Chondrocyte (in vitro differentiated cells): Measurements from ENCODE around the gene SLAIN2. TPM values are rescaled to one million over a fixed set of nuclear protein-coding genes. Genes with fewer than 3 reads are reported as not detected.
A peak's percentile ranks its signal among the peaks of the same experiment; 100 is the strongest.
"Not testable (repeated sequence)": the region's sequence is repeated elsewhere in the genome, so short reads cannot be mapped to it uniquely, and the experiment has no call there.

Source experiments
- DNase-seq: peaks from one replicate; pipeline ENCODE4 v3.0.0; 2021; ENCODE audit warnings: mixed read lengths, low spot score
- H3K27ac Mint-ChIP-seq: one replicate; pipeline ENCODE4 v1.8.0; 2021; ENCODE audit warnings: mild to moderate bottlenecking, moderate library complexity, mixed read lengths; ENCODE audit not compliant: unreplicated experiment
- H3K27me3 Mint-ChIP-seq: 2 replicates; pipeline ENCODE4 v1.8.0; 2021; ENCODE audit warnings: low read depth, mixed read lengths
- H3K36me3 Mint-ChIP-seq: 2 replicates; pipeline ENCODE4 v1.8.0; 2021; ENCODE audit warnings: low read depth, mixed read lengths
- H3K4me1 Mint-ChIP-seq: 2 replicates; pipeline ENCODE4 v1.8.0; 2021; ENCODE audit warnings: low read depth, mild to moderate bottlenecking, mixed read lengths
- H3K4me3 Mint-ChIP-seq: one replicate; pipeline ENCODE4 v1.8.0; 2021; ENCODE audit warnings: mild to moderate bottlenecking, moderate library complexity, mixed read lengths; ENCODE audit not compliant: unreplicated experiment
- H3K9me3 Mint-ChIP-seq: 2 replicates; pipeline ENCODE4 v1.8.0; 2021; ENCODE audit warnings: low read depth, mixed read lengths
- total RNA-seq: library from RNA; stranded (reverse); gene quantifications from 3 replicates; pipeline ENCODE4 v1.2.1, GENCODE V29; 2021
- TF ChIP-seq, protein P1 (sequence below): fragments of 200-600 bp; sonication (generic); IDR thresholded peaks from 2 replicates; pipeline ENCODE4 v1.5.0; 2021; ENCODE audit warnings: antibody characterized with exemption, mild to moderate bottlenecking, moderate library complexity

Gene SLAIN2
- total RNA-seq, 1 donor from 2014 or later = 84.2 TPM

- Mint-ChIP-seq H3K27me3 (no peaks in the 10 kb centered on the region), H3K4me3 (no peak overlapping the region), H3K36me3 (peaks cover 3% of the 10 kb centered on the region), H3K9me3 (no peaks in the 10 kb centered on the region), H3K4me1 (no peaks in the 10 kb centered on the region), H3K27ac (no peak overlapping the region)
- TF ChIP-seq, protein P1, sequence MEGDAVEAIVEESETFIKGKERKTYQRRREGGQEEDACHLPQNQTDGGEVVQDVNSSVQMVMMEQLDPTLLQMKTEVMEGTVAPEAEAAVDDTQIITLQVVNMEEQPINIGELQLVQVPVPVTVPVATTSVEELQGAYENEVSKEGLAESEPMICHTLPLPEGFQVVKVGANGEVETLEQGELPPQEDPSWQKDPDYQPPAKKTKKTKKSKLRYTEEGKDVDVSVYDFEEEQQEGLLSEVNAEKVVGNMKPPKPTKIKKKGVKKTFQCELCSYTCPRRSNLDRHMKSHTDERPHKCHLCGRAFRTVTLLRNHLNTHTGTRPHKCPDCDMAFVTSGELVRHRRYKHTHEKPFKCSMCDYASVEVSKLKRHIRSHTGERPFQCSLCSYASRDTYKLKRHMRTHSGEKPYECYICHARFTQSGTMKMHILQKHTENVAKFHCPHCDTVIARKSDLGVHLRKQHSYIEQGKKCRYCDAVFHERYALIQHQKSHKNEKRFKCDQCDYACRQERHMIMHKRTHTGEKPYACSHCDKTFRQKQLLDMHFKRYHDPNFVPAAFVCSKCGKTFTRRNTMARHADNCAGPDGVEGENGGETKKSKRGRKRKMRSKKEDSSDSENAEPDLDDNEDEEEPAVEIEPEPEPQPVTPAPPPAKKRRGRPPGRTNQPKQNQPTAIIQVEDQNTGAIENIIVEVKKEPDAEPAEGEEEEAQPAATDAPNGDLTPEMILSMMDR = no peak
- no peak for DNase-seq
Measured at GRCh38 chr4:48431401-48431800, 90.1 kb downstream of the SLAIN2 start.

DNA sequence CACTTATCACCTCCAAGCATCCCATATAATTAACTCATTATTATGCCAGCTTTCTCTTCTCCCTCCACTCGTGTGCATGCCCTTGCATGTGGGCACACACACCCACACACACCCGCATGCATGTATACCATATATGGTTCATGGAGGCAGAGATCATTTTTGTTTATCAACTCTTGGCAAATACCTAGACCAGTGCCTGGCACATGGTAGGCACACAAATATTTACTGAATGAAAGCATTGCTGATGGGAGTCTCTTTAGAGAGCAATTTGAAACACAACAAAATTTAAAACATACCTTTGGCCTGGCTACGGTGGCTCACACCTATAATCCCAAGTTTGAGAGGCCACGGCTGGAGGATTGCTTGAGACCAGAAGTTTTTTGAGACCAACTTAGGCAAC, 90.7 kb downstream of the SLAIN2 start:
- Mint-ChIP-seq H3K9me3 (no peaks in the 10 kb centered on the region), H3K4me3 (no peak overlapping the region), H3K4me1 (no peaks in the 10 kb centered on the region), H3K27me3 (no peaks in the 10 kb centered on the region), H3K27ac (no peak overlapping the region), H3K36me3 (peaks cover 3% of the 10 kb centered on the region)
- DNase-seq = no peak
- TF ChIP-seq, protein P1 = no peak

GRCh38 chr4:48436318-48436717, 95.0 kb downstream of the SLAIN2 start:
- no peak overlapping the region for H3K4me3 Mint-ChIP-seq
- no peaks in the 10 kb centered on the region for H3K4me1 Mint-ChIP-seq
- DNase-seq = no peak
- no peak overlapping the region for H3K27ac Mint-ChIP-seq
- TF ChIP-seq, protein P1 = no peak
- H3K36me3 Mint-ChIP-seq = no peaks in the 10 kb centered on the region
- H3K9me3 Mint-ChIP-seq = peaks cover 2% of the 10 kb centered on the region
- no peaks in the 10 kb centered on the region for H3K27me3 Mint-ChIP-seq

GRCh38 chr4:48439988-48440387, 98.7 kb downstream of the SLAIN2 start:
- Mint-ChIP-seq H3K4me1 (no peaks in the 10 kb centered on the region), H3K27ac (no peak overlapping the region), H3K9me3 (peaks cover 2% of the 10 kb centered on the region), H3K27me3 (no peaks in the 10 kb centered on the region), H3K36me3 (no peaks in the 10 kb centered on the region), H3K4me3 (no peak overlapping the region)
- no peak for DNase-seq
- TF ChIP-seq, protein P1 = no peak

GRCh38 chr4:48440914-48441313, 99.6 kb downstream of the SLAIN2 start:
- DNase-seq, H3K4me1 Mint-ChIP-seq, H3K27ac Mint-ChIP-seq, H3K9me3 Mint-ChIP-seq, H3K36me3 Mint-ChIP-seq, H3K27me3 Mint-ChIP-seq, H3K4me3 Mint-ChIP-seq: not testable (repeated sequence)

DNA sequence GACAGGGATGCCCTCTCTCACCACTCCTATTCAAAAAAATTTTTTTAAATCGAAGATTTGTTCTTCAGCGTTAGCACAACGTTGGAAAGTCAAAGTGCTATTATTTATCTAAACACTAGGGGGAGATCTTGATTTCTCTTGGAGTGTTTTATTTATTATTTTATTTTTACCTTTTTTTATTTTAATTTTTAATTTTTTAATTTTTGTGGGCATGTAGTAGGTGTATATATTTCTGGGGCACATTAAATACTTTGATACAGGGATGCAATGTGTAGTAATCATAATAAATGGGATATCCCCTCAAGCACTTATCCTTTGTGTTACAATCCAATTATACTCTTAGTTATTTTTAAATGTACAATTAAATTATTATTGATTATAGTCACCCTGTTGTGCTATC, 104.4 kb downstream of the SLAIN2 start:
- Mint-ChIP-seq H3K36me3 (no peaks in the 10 kb centered on the region), H3K27ac (no peak overlapping the region), H3K4me3 (no peak overlapping the region), H3K9me3 (no peaks in the 10 kb centered on the region), H3K4me1 (peaks cover under 1% of the 10 kb centered on the region), H3K27me3 (peaks cover 3% of the 10 kb centered on the region)
- TF ChIP-seq, protein P1 = peak; percentile 85
- DNase-seq = no peak
